HepG2 (cell line): ENCODE measurements around the gene CLEC10A. TPM values are rescaled to one million over a fixed set of nuclear protein-coding genes. Genes with fewer than 3 reads are reported as not detected.

Source experiments
- ATAC-seq: fragments of 200-7000 bp; cut with Tn5 transposase; 3 replicates; pipeline ENCODE4 v1.9.1; 2020; ENCODE audit warnings: mild to moderate bottlenecking, moderate library complexity
- BruUV-seq: library from RNA; stranded (reverse); fragments of 400-500 nt; replicated peaks from 2 replicates; lab custom pipeline; 2021; lab: Mats Ljungman, UMichigan
- CTCF ChIA-PET: fragments of 300-600 bp; formaldehyde crosslinking; extraction: SDS; loops from one replicate; lab custom pipeline; 2021; ENCODE audit warnings: low total read pairs, inconsistent platforms, low intra/inter-chr PET ratio; lab: Yijun Ruan, JAX
- POLR2A ChIA-PET: fragments of 350-600 bp; sonication (Branson Sonifier 250); formaldehyde crosslinking; loops from one replicate; lab custom pipeline; 2020; ENCODE audit warnings: antibody characterized with exemption, inconsistent platforms; lab: Yijun Ruan, JAX
- DNase-seq: peaks from one replicate; pipeline ENCODE4 v3.0.0-alpha.2; 2015; ENCODE audit warnings: low spot score
- FAIRE-seq: peaks from 3 replicates; lab custom pipeline; 2011; peaks lifted over from hg19 to GRCh38; lab: Jason Lieb, UNC
- H2AFZ ChIP-seq: one replicate; pipeline ENCODE4 v1.6.1; 2011; ENCODE audit warnings: low read length, inconsistent platforms
- H3K27ac ChIP-seq: fragments of 300-600 bp; 3 replicates; pipeline ENCODE4 v1.8.0; 2011; ENCODE audit warnings: mixed run types, mild to moderate bottlenecking, mixed read lengths, low read length, inconsistent platforms; ENCODE audit not compliant: insufficient read depth; ENCODE audit errors: extremely low read length
- H3K27me3 ChIP-seq, 2 experiments: fragments of 200-600 bp in 1 of 2; 2 replicates in 1 of 2; 3 replicates in 1 of 2; pipeline versions ENCODE4 v1.6.0 to v1.8.0; 2011; ENCODE audit warnings: low read length in 2 of 2, mild to moderate bottlenecking in 2 of 2, moderate library complexity in 2 of 2, inconsistent platforms in 1 of 2; ENCODE audit not compliant: insufficient read depth in 2 of 2, control insufficient read depth in 1 of 2
- H3K36me3 ChIP-seq, 2 experiments: fragments of 200-600 bp in 1 of 2; replicated peaks in 1 of 2; 2 replicates in 1 of 2; 3 replicates in 1 of 2; pipeline versions ENCODE4 v1.5.1 to v1.8.0; 2011; ENCODE audit warnings: low read length in 2 of 2, inconsistent platforms in 1 of 2; ENCODE audit not compliant: insufficient read depth in 2 of 2, control insufficient read depth in 1 of 2
- H3K4me1 ChIP-seq: 2 replicates; pipeline ENCODE4 v1.5.1; 2012; ENCODE audit warnings: low read length, inconsistent platforms; ENCODE audit not compliant: insufficient read depth
- H3K4me2 ChIP-seq: 2 replicates; pipeline ENCODE4 v1.6.0; 2011; ENCODE audit warnings: low read depth, low read length, inconsistent platforms
- H3K4me3 ChIP-seq, 3 experiments: fragments of 200-600 bp in 1 of 3; sonication (generic), shearing (Covaris generic) in 1 of 3; replicated peaks in 1 of 3; 2 replicates each; pipeline ENCODE4 v1.5.1; 2011 to 2016; ENCODE audit warnings: low read length in 3 of 3, inconsistent platforms in 2 of 3, low read depth in 2 of 3, mild to moderate bottlenecking in 2 of 3, control low read depth in 1 of 3, mixed read lengths in 1 of 3; ENCODE audit not compliant: insufficient read depth in 1 of 3
- H3K79me2 ChIP-seq: one replicate; pipeline ENCODE4 v1.6.1; 2011; ENCODE audit warnings: low read length, inconsistent platforms; ENCODE audit not compliant: insufficient read depth
- H3K9ac ChIP-seq: 2 replicates; pipeline ENCODE4 v1.6.0; 2011; ENCODE audit warnings: mild to moderate bottlenecking, low read depth, low read length, inconsistent platforms; ENCODE audit not compliant: insufficient read depth
- H3K9me3 ChIP-seq: 2 replicates; pipeline ENCODE4 v1.5.1; 2012; ENCODE audit warnings: mild to moderate bottlenecking, low read length
- H4K20me1 ChIP-seq: 2 replicates; pipeline ENCODE4 v1.6.0; 2011; ENCODE audit warnings: inconsistent platforms, mild to moderate bottlenecking, low read length, moderate library complexity; ENCODE audit not compliant: insufficient read depth
- BRCA1 ChIP-seq: sonication (generic); formaldehyde crosslinking; IDR thresholded peaks from 2 replicates; pipeline ENCODE4 v1.4.0; 2020; ENCODE audit warnings: missing genetic modification reagents
- CEBPZ ChIP-seq: IDR thresholded peaks from 2 replicates; pipeline ENCODE4 v1.6.1; 2012; ENCODE audit warnings: low read length, improper control_type of control experiment
- FOSL2 ChIP-seq: sonication (generic); formaldehyde crosslinking; IDR thresholded peaks from 2 replicates; pipeline ENCODE4 v1.4.0; 2020; ENCODE audit warnings: missing genetic modification reagents
- FOXJ3 ChIP-seq: sonication (generic); formaldehyde crosslinking; IDR thresholded peaks from 2 replicates; pipeline ENCODE4 v1.4.0; 2020; ENCODE audit warnings: missing genetic modification reagents, mild to moderate bottlenecking, borderline replicate concordance
- HMGA1 ChIP-seq: sonication (generic); formaldehyde crosslinking; conservative IDR thresholded peaks from 2 replicates; pipeline ENCODE4 v1.4.0; 2020; ENCODE audit warnings: missing genetic modification reagents
- RFXANK ChIP-seq: IDR thresholded peaks from 2 replicates; pipeline ENCODE4 v1.6.1; 2016
- XRCC5 ChIP-seq: fragments of 200-400 bp; formaldehyde crosslinking; optimal IDR thresholded peaks from 2 replicates; pipeline ENCODE3; 2017; ENCODE audit warnings: mild to moderate bottlenecking, low read length
- ZBTB8A ChIP-seq: sonication (generic); formaldehyde crosslinking; IDR thresholded peaks from 2 replicates; pipeline ENCODE4 v1.4.0; 2020; ENCODE audit warnings: mild to moderate bottlenecking, low read depth, missing genetic modification reagents, borderline replicate concordance
- ZMYM3 ChIP-seq: sonication (generic); formaldehyde crosslinking; IDR thresholded peaks from 2 replicates; pipeline ENCODE4 v1.5.1; 2020; ENCODE audit warnings: mild to moderate bottlenecking, missing genetic modification reagents
- ZNF18 ChIP-seq: sonication (generic); formaldehyde crosslinking; IDR thresholded peaks from 2 replicates; pipeline ENCODE4 v1.8.0; 2022; ENCODE audit warnings: mild to moderate bottlenecking, missing genetic modification reagents; ENCODE audit not compliant: insufficient replicate concordance
- ZNF792 ChIP-seq: IDR thresholded peaks from 2 replicates; pipeline ENCODE4 v1.6.1; 2016
- ZNF891 ChIP-seq: sonication (generic); formaldehyde crosslinking; IDR thresholded peaks from 2 replicates; pipeline ENCODE4 v1.5.0; 2020; ENCODE audit warnings: mild to moderate bottlenecking, missing genetic modification reagents
- ZSCAN25 ChIP-seq: sonication (generic); formaldehyde crosslinking; IDR thresholded peaks from 2 replicates; pipeline ENCODE4 v1.8.0; 2022; ENCODE audit warnings: mild to moderate bottlenecking, missing genetic modification reagents
- whole genome bisulfite sequencing: methylation state at CpG from one replicate; pipeline ENCODE4 v1.1.6; 2017; ENCODE audit warnings: low lambda C conversion rate; 5-methylcytosine and 5-hydroxymethylcytosine counted together
- in situ Hi-C: cut with HindIII; loops from 2 replicates; pipeline ENCODE4 v1.10.0; 2017; ENCODE audit warnings: low pct_unique_long_range_greater_than_20kb; ENCODE audit not compliant: extremely low pct_ligation_motif_present
- intact Hi-C: fragments of 100-400 bp; cut with micrococcal nuclease; formaldehyde crosslinking; loops from one replicate; pipeline ENCODE4 v1.10.0; 2022; ENCODE audit not compliant: unreplicated experiment
- polyA plus RNA-seq, 8 experiments: library from polyadenylated mRNA; depleted of rRNA in 3 of 8; stranded (reverse) in 7 of 8; unstranded in 1 of 8; fragments of >200 nt; fragmentation: Illumina TruSeq in 4 of 8; extraction: Trizol in 4 of 8; gene quantifications; 2 replicates each; pipeline versions ENCODE4 v1.2.1 to v1.2.3, GENCODE V29; 2011 to 2016; ENCODE audit warnings: low read depth in 4 of 8, missing spikeins in 1 of 8, mixed read lengths in 1 of 8; ENCODE audit not compliant: insufficient read depth in 1 of 8
- total RNA-seq, 5 experiments: library from RNA; depleted of rRNA; stranded (reverse); fragments of >200 nt; fragmentation: Illumina TruSeq; extraction: Trizol; gene quantifications; 2 replicates each; pipeline ENCODE4 v1.2.3, GENCODE V29; 2016; ENCODE audit warnings: low read depth in 1 of 5

The CLEC10A gene
- total and polyA plus RNA-seq, 2 of the 13 experiments (the other 11 are each of a cell fraction or from before 2014, with no cell fraction given) = 0.33 TPM; not detected in 1

GRCh38 chr17:7129311-7129710, 49.3 kb upstream of the CLEC10A start:
- no peaks in the 10 kb centered on the region for H3K9me3 ChIP-seq
- in situ Hi-C loops (no loop called here), intact Hi-C loops (no loop called here)
- H3K27me3 ChIP-seq = no peaks in the 10 kb centered on the region
- TF ChIP-seq ZSCAN25 (CRISPR knock-in tag) (no peak), ZNF891 (no peak), RFXANK (CRISPR knock-in tag) (no peak), BRCA1 (CRISPR knock-in tag) (no peak), ZNF792 (CRISPR knock-in tag) (no peak)
- no peak for FAIRE-seq
- no peak overlapping the region for H2AFZ ChIP-seq
- H3K4me2 ChIP-seq = no peak overlapping the region
- peaks cover 41% of the 10 kb centered on the region for H3K4me1 ChIP-seq
- H3K36me3 ChIP-seq = no peaks in the 10 kb centered on the region
- H3K79me2 ChIP-seq = no peaks in the 10 kb centered on the region
- no peak for ATAC-seq
- H3K27ac ChIP-seq = no peak overlapping the region
- DNase-seq = no peak
- H3K4me3 ChIP-seq = no peak overlapping the region
- POLR2A ChIA-PET = interaction anchor here (1.0 to 2.3 kb wide), 2 partner anchors 14 to 17 kb away, joined by 3 to 14 read pairs; partner anchors contain the start of gene ASGR2
- BruUV-seq = no TSS peak
- CTCF ChIA-PET = no interaction called here
- 91% methylated on average over 3 of the region's 8 CpGs for WGBS
- no peak overlapping the region for H3K9ac ChIP-seq
- H4K20me1 ChIP-seq = no peaks in the 10 kb centered on the region

GRCh38 chr17:7128160-7128559, 48.1 kb upstream of the CLEC10A start:
- ATAC-seq (no peak), FAIRE-seq (no peak), DNase-seq (no peak)
- intact Hi-C loops = no loop called here
- POLR2A ChIA-PET = no interaction called here
- Histone ChIP-seq H3K9me3 (no peaks in the 10 kb centered on the region), H2AFZ (no peak overlapping the region), H3K36me3 (no peaks in the 10 kb centered on the region), H3K4me1 (peaks cover 40% of the 10 kb centered on the region), H3K27ac (no peak overlapping the region), H3K4me3 (no peak overlapping the region), H3K79me2 (no peaks in the 10 kb centered on the region), H3K27me3 (no peaks in the 10 kb centered on the region), H4K20me1 (no peaks in the 10 kb centered on the region), H3K9ac (no peak overlapping the region), H3K4me2 (no peak overlapping the region)
- 92% methylated on average over 5 of the region's 5 CpGs for WGBS
- CTCF ChIA-PET = no interaction called here
- BruUV-seq = no TSS peak
- in situ Hi-C loops = no loop called here
- TF ChIP-seq FOXJ3 (CRISPR knock-in tag) = no peak
- TF ChIP-seq HMGA1 (CRISPR knock-in tag) = no peak
- no peak for TF ChIP-seq XRCC5
- no peak for TF ChIP-seq CEBPZ
- TF ChIP-seq ZBTB8A (CRISPR knock-in tag) = no peak
- TF ChIP-seq ZMYM3 (CRISPR knock-in tag) = no peak
- TF ChIP-seq ZNF18 (CRISPR knock-in tag) = no peak
- TF ChIP-seq FOSL2 (CRISPR knock-in tag) = no peak
